Measurements from ENCODE around the gene ZSWIM4. TPM values are rescaled to one million over a fixed set of nuclear protein-coding genes. Genes with fewer than 3 reads are reported as not detected.

Gene ZSWIM4
- polyA plus RNA-seq, 4 donors: 6.8 to 11.6 (median 8.5) TPM

- no peak for DNase-seq (ENCODE audit: low read depth in 4 of 4, low spot score in 3 of 4)
Measured at GRCh38 chr19:13830741-13831536, 35.7 kb downstream of the ZSWIM4 start.

GRCh38 chr19:13831537-13832467 lies 36.6 kb downstream of the ZSWIM4 start:
- DNase-seq (ENCODE audit: low read depth in 4 of 4, low spot score in 3 of 4): no peak

- no peak for DNase-seq (ENCODE audit: low read depth in 4 of 4, low spot score in 3 of 4)
Measured at GRCh38 chr19:13833330-13834243, 38.3 kb downstream of the ZSWIM4 start.

GRCh38 chr19:13834244-13835069 lies 39.2 kb downstream of the ZSWIM4 start:
- DNase-seq (ENCODE audit: low read depth in 4 of 4, low spot score in 3 of 4): no peak

- no peak for DNase-seq (ENCODE audit: low read depth in 4 of 4, low spot score in 3 of 4)
Measured at GRCh38 chr19:13835791-13836723, 40.8 kb downstream of the ZSWIM4 start.

GRCh38 chr19:13838435-13839129 lies 43.3 kb downstream of the ZSWIM4 start:
- DNase-seq (ENCODE audit: low read depth in 4 of 4, low spot score in 3 of 4): no peak

- no peak for DNase-seq (ENCODE audit: low read depth in 4 of 4, low spot score in 3 of 4)
Measured at GRCh38 chr19:13839130-13839937, 44.1 kb downstream of the ZSWIM4 start.

- DNase-seq (ENCODE audit: low read depth in 4 of 4, low spot score in 3 of 4): no peak
Measured at GRCh38 chr19:13839938-13840304, 44.7 kb downstream of the ZSWIM4 start.

GRCh38 chr19:13840305-13841085 lies 45.3 kb downstream of the ZSWIM4 start:
- no peak for DNase-seq (ENCODE audit: low read depth in 4 of 4, low spot score in 3 of 4)

GRCh38 chr19:13841086-13841961 lies 46.1 kb downstream of the ZSWIM4 start:
- DNase-seq (ENCODE audit: low read depth in 4 of 4, low spot score in 3 of 4): no peak

GRCh38 chr19:13841962-13842290 lies 46.7 kb downstream of the ZSWIM4 start:
- DNase-seq (ENCODE audit: low read depth in 4 of 4, low spot score in 3 of 4): no peak

GRCh38 chr19:13842291-13843103 lies 47.3 kb downstream of the ZSWIM4 start:
- no peak for DNase-seq (ENCODE audit: low read depth in 4 of 4, low spot score in 3 of 4)

GRCh38 chr19:13843104-13843921 lies 48.1 kb downstream of the ZSWIM4 start:
- DNase-seq (ENCODE audit: low read depth in 4 of 4, low spot score in 3 of 4): no peak

- DNase-seq (ENCODE audit: low read depth in 4 of 4, low spot score in 3 of 4): no peak
Measured at GRCh38 chr19:13844130-13844631, 48.9 kb downstream of the ZSWIM4 start.

Measured in right renal pelvis (tissue), 4 donors.